IPS-20b (cell line): ENCODE results near the gene ST7.

Experiments
- H3K27ac ChIP-seq: one replicate; pipeline ENCODE4 v1.5.1; 2013; ENCODE audit warnings: low read length
- H3K27me3 ChIP-seq: 2 replicates; pipeline ENCODE4 v1.6.1; 2013; ENCODE audit warnings: mild to moderate bottlenecking, low read length, inconsistent platforms; ENCODE audit not compliant: insufficient read depth
- H3K36me3 ChIP-seq: 2 replicates; pipeline ENCODE4 v1.6.1; 2013; ENCODE audit warnings: low read depth, mild to moderate bottlenecking, inconsistent platforms, low read length, moderate library complexity; ENCODE audit not compliant: insufficient read depth
- H3K4me1 ChIP-seq: 2 replicates; pipeline ENCODE4 v1.6.1; 2013; ENCODE audit warnings: mild to moderate bottlenecking, control low read depth, inconsistent platforms, low read length, moderate library complexity; ENCODE audit not compliant: insufficient read depth
- H3K4me3 ChIP-seq: 2 replicates; pipeline ENCODE4 v1.5.1; 2013; ENCODE audit warnings: mild to moderate bottlenecking, low read length, inconsistent platforms
- H3K9ac ChIP-seq: 2 replicates; pipeline ENCODE4 v1.6.1; 2013; ENCODE audit warnings: low read depth, mild to moderate bottlenecking, inconsistent platforms, low read length, moderate library complexity
- H3K9me3 ChIP-seq: 2 replicates; pipeline ENCODE4 v1.6.1; 2013; ENCODE audit warnings: mild to moderate bottlenecking, low read depth, low read length, inconsistent platforms; ENCODE audit not compliant: insufficient read depth

The ST7 gene

DNA sequence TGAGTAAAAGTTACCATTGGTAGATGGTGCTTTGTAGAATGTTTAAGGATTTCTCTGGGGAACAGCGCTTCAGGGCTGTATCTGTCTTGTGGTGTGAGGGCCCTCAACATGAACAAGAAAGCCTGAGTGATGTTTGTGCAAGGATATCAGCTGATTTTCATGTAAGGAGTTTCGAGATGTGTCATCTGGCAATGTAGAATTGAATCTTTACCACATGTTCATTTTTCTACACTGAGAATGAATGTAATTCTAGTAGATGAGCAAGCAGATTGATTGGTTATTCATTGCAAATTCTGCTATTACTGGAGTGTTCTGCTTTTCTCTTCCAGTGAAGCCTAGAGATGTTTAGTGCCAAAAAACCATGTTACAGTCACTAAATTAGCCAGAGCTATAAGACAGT, 87.7 kb downstream of the ST7 start:
- Histone ChIP-seq H3K4me1 (no peaks in the 10 kb centered on the region), H3K36me3 (no peaks in the 10 kb centered on the region), H3K9ac (no peak overlapping the region), H3K27me3 (no peaks in the 10 kb centered on the region), H3K4me3 (no peak overlapping the region), H3K27ac (no peak overlapping the region), H3K9me3 (no peaks in the 10 kb centered on the region)

DNA sequence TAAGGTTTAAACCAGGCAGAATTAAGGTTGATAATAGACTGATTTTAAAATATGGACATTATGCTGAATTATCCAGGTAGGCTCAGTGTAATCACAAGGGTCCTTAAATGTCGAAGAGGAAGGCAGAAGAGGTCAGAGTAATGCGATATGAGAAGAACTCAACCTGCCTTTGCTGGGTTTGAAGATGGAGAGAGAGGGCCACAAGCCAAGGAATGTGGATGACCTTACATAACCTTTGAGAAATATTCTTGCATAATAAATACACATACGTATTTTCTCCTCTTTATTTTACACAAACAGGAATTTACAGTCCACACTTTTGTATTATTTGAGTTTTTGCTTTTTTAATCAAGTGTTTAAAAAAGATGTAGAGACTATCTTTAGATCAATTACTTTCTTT, 88.5 kb downstream of the ST7 start:
- H3K27me3 ChIP-seq, result no peaks in the 10 kb centered on the region
- H3K4me3 ChIP-seq, result no peak overlapping the region
- H3K9me3 ChIP-seq, result no peaks in the 10 kb centered on the region
- no peaks in the 10 kb centered on the region for H3K4me1 ChIP-seq
- no peaks in the 10 kb centered on the region for H3K36me3 ChIP-seq
- no peak overlapping the region for H3K27ac ChIP-seq
- no peak overlapping the region for H3K9ac ChIP-seq

DNA sequence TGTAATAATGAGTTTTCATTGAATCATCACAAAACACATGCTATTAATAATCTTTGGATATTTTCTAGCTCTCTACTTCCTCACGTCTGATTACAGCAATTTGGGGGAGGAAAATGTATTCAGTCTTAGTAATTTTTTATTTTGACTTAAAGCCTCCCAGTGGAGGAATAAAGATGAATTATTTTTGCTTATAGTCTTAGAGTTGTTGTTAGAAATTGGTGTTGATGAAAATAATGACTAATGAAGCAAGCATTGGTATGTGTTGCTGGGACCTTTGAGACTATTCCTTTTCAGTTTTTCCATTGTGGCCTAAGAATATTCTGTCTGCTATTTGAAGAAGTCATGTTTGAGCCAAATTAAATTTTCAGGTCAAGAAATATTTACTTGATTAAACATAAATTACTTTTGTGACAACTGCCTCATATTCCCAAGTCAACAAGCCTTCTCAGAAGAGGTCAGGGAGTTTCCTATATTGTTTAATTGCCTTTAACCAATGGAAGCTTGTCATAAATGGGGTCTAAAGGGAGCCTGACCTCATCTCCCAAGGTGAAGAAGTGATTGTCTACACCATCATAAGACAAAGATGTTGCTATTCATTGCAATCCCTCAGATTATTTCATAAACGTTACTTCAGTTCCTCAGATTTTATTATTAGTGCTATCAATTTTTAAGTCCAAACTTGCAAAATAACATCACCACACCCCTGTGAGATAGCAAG, 90.0 kb downstream of the ST7 start:
- H3K36me3 ChIP-seq, result no peaks in the 10 kb centered on the region
- H3K9me3 ChIP-seq, result no peaks in the 10 kb centered on the region
- H3K27ac ChIP-seq, result no peak overlapping the region
- H3K4me3 ChIP-seq, result no peak overlapping the region
- H3K27me3 ChIP-seq, result no peaks in the 10 kb centered on the region
- no peak overlapping the region for H3K9ac ChIP-seq
- H3K4me1 ChIP-seq, result no peaks in the 10 kb centered on the region

DNA sequence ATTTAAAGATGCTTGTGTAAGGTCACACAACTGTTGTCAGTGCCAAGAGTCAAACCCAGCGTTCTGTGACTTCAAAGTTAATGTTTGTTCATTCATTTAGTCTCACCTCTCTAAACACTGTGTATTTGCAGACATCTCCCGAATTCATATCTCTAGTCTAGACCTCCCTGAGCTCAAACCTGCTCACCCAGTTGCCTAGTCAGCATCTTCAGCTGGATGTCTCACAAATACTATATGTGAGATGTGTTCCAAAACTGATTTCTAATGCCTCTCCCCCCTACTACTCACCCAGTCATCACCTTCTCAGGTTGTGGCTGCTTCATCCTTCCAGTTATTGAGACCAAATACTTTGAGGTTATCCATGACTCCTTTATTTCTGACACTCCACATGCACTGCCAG, 91.4 kb downstream of the ST7 start:
- H3K27me3 ChIP-seq, result no peaks in the 10 kb centered on the region
- H3K9ac ChIP-seq, result no peak overlapping the region
- no peaks in the 10 kb centered on the region for H3K36me3 ChIP-seq
- H3K4me3 ChIP-seq, result no peak overlapping the region
- no peak overlapping the region for H3K27ac ChIP-seq
- H3K9me3 ChIP-seq, result no peaks in the 10 kb centered on the region
- no peaks in the 10 kb centered on the region for H3K4me1 ChIP-seq

DNA sequence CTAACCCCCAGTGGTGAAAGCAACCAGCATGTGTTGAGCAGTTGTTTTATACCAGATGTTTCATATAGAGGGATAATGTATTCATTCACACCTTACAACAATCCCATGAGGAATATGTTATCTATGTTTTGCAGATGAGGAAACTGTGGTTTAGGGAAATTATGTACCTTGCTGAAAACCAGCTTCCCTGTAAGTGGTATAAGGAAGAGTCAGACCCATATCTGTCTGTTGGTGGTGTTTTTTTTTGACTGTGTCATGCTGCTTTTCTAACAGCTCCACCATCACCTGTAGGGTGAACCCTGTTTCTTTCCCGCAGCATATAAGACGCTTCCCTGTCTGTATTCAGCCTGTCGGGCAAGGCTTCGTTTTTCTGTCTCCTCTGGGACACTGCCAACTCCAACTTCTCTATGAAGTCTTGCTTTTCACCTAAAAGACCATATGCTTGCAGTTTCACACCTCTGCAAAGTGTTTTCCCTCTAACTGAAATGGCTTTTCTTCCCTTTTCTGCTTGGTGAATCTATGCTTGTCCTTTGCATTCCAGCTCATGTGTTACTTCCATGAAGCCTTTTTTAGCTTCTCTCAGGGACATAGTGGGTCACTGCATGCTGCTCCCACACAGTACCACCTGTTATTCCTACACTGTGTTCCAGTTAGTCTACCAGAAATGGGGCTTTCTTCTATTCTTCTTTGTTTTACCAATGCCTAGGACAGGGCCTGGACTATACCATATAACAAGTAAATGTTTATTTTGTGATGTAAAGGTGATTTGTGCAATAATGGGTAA, 92.8 kb downstream of the ST7 start:
- no peaks in the 10 kb centered on the region for H3K4me1 ChIP-seq
- H3K27ac ChIP-seq, result no peak overlapping the region
- no peak overlapping the region for H3K9ac ChIP-seq
- no peaks in the 10 kb centered on the region for H3K27me3 ChIP-seq
- no peaks in the 10 kb centered on the region for H3K9me3 ChIP-seq
- H3K36me3 ChIP-seq, result no peaks in the 10 kb centered on the region
- H3K4me3 ChIP-seq, result no peak overlapping the region

DNA sequence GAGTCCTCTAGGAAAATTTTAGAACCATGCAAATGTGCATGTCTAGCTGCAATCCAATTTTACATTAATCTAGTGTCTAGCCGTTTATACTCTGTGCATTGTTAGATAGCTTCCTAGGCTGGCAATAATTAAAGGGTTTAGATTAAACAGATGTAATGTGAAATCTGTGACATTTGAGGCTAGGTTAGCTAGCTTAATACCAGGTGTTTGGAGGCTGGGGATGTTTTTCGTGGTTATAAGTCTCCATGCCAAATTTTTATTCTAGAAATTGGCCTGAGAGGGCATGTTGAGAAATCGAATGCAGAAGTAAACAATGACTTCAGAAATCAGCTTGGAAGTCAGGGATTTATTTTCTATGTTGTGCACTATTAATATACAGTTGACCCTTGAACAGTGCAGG, 94.2 kb downstream of the ST7 start:
- Histone ChIP-seq H3K27me3 (no peaks in the 10 kb centered on the region), H3K4me1 (no peaks in the 10 kb centered on the region), H3K4me3 (no peak overlapping the region), H3K9me3 (no peaks in the 10 kb centered on the region), H3K36me3 (no peaks in the 10 kb centered on the region), H3K9ac (no peak overlapping the region), H3K27ac (no peak overlapping the region)

DNA sequence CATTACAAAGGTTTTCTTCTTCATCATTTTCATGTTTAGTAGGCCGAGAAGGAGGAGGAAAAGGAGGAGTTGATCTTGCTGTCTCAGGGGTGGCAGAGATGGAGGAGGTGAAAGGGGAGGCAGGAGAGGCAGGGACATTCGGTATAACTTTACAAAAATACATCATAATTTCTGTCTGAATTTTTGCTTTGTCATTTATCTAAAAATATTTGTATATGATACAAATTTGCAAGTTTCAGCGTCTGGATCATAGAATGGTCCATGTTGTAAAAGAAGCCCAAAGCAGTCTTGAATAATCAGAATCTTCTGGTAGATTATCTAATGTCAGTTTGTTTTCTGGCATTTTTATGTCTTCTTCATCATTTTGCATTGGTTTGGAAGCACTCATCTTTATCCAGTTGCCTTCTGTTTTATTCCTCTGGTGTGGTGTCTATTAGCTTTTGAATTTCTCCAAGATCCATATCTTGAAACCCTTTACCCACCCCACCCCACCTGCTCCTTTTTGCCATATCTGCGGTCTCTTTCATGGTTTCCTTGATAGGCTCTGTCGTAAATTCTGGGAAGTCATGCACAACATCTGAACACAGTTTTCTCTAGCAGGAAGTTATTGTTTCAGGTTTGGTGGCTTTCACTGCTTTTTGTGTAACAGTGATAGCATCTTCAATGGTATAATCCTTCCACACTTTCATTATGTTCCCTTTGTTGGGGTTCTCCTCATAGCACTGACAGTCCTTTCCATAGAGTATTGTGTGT, 95.0 kb downstream of the ST7 start:
- no peaks in the 10 kb centered on the region for H3K27me3 ChIP-seq
- no peak overlapping the region for H3K27ac ChIP-seq
- no peak overlapping the region for H3K9ac ChIP-seq
- H3K4me1 ChIP-seq, result no peaks in the 10 kb centered on the region
- no peak overlapping the region for H3K4me3 ChIP-seq
- H3K36me3 ChIP-seq, result no peaks in the 10 kb centered on the region
- no peaks in the 10 kb centered on the region for H3K9me3 ChIP-seq

DNA sequence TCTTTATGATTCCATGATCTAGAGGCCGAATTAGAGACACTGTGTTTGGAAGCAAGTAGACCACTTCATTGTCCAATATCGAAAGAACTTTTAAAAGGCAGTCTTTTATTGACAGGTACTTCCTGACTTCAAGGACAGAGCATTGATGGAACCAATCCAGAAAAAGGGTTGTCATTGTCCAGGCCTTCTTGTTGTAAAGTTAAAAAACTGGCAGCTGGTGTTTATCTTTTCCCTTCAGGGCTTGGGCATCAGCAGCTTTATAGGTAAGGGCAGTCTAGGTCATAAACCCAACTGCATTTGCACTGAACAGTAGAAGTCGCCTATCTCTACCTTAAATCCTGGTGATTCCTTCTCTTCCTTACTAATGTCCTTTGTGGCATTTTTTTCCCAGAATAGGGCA, 95.6 kb downstream of the ST7 start:
- Histone ChIP-seq H3K4me3 (no peak overlapping the region), H3K27ac (no peak overlapping the region), H3K9me3 (no peaks in the 10 kb centered on the region), H3K4me1 (no peaks in the 10 kb centered on the region), H3K27me3 (no peaks in the 10 kb centered on the region), H3K36me3 (no peaks in the 10 kb centered on the region), H3K9ac (no peak overlapping the region)

DNA sequence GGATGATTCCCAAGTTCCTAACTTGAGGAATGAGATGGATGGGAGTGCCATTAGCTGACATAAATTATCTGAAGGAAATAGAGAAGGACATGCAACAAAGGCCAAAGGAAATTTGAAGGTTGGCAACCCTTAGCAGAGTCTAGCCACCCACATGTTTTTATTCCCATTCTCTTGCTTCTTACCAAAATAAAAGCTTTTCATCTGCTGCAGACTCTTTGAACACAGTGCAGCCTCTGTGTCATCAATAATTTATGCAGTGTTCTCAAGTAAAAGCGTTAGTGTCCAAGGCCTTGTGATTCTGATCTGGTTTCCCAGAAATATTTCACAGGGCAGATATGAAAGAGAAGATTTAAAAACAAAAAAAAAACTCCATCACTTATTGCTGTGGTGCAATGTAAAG, 98.5 kb downstream of the ST7 start:
- Histone ChIP-seq H3K4me1 (no peaks in the 10 kb centered on the region), H3K4me3 (no peak overlapping the region), H3K27me3 (no peaks in the 10 kb centered on the region), H3K36me3 (no peaks in the 10 kb centered on the region), H3K9me3 (no peaks in the 10 kb centered on the region), H3K27ac (no peak overlapping the region), H3K9ac (no peak overlapping the region)

DNA sequence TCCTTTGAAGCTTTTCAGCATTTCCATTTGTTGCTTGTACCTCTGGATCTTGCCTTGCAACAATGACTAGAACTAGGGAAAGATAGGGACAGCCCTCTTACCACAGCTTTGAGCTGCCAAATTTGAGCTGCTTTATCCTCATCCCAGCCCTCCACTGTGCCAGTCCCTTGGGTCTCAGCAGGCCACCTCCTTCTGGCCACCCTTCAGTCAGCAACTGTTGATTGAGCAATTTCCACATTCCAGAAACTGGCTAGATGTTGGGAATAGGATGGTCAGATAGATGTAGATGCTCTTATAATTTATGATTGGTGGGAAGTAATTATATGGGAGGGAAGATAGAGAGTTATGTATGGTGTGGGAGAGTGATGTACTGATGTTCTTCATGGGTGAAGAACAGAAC, 100.1 kb downstream of the ST7 start:
- H3K9ac ChIP-seq, result no peak overlapping the region
- H3K27me3 ChIP-seq, result no peaks in the 10 kb centered on the region
- no peaks in the 10 kb centered on the region for H3K36me3 ChIP-seq
- no peak overlapping the region for H3K4me3 ChIP-seq
- H3K9me3 ChIP-seq, result no peaks in the 10 kb centered on the region
- H3K4me1 ChIP-seq, result no peaks in the 10 kb centered on the region
- H3K27ac ChIP-seq, result no peak overlapping the region

DNA sequence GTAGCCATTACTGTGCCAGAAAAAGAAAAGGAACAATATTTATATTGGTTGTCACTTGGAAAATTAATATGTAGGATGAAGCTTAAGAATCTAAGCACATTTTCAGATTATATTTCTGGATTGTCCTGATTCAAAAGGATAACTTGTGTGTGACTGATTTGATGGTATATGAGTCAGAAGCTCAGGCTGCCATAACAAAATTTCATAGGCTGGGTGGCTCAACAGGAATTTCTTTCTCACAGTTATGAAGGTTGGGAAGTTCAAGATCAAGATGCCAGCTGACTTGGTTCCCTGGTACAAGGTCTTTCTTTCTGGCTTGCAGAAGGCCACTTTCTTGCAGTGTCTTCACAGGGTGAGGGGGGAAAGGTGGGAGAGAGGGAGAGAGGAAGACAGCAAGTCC, 108.5 kb downstream of the ST7 start:
- Histone ChIP-seq H3K9ac (no peak overlapping the region), H3K27me3 (no peaks in the 10 kb centered on the region), H3K4me1 (peaks cover 9% of the 10 kb centered on the region; the same call in 1 of the 2 replicates), H3K9me3 (no peaks in the 10 kb centered on the region), H3K4me3 (no peak overlapping the region), H3K36me3 (no peaks in the 10 kb centered on the region), H3K27ac (no peak overlapping the region)

DNA sequence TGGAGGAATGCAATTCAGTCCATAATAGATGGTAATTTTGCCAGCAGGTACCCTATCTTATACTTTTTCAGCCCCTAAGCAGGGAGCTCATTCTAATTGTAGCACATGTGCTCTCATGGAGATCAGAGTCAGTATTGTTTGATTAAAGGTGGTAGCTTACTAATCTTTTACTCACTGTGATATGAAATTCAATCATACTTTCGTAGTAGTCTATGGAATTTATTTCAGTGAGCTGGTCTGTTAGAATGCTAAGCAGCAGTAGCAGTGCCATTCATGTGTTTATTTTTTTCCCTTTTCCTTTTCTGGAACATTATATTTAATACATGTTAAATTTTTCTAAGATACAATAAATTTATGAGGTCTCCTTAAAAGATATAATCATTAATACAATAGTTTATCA, 109.0 kb downstream of the ST7 start:
- H3K4me1 ChIP-seq, result peaks cover 9% of the 10 kb centered on the region; the same call in 1 of the 2 replicates
- H3K27me3 ChIP-seq, result no peaks in the 10 kb centered on the region
- no peak overlapping the region for H3K27ac ChIP-seq
- no peaks in the 10 kb centered on the region for H3K36me3 ChIP-seq
- no peak overlapping the region for H3K4me3 ChIP-seq
- no peak overlapping the region for H3K9ac ChIP-seq
- H3K9me3 ChIP-seq, result no peaks in the 10 kb centered on the region
